Panc1 (cell line): ENCODE data around the gene KCNQ2.

Experiments used
- CTCF ChIP-seq: fragments of 450-650 bp; IDR thresholded peaks from 2 replicates; pipeline ENCODE4 v1.5.1; 2017; ENCODE audit warnings: mild to moderate bottlenecking
- POLR2AphosphoS5 ChIP-seq: IDR thresholded peaks from 2 replicates; pipeline ENCODE4 v1.6.1; 2012; ENCODE audit warnings: mild to moderate bottlenecking, low read depth, low read length, moderate library complexity
- SIN3A ChIP-seq: IDR thresholded peaks from 2 replicates; pipeline ENCODE4 v1.6.1; 2012; ENCODE audit warnings: low read depth, mild to moderate bottlenecking, low read length, moderate library complexity, borderline replicate concordance; ENCODE audit not compliant: insufficient read depth
- TCF7L2 ChIP-seq: IDR thresholded peaks from 2 replicates; pipeline ENCODE4 v1.6.1; 2011; ENCODE audit warnings: mild to moderate bottlenecking, low read depth, low read length, inconsistent platforms
- TF ChIP-seq, protein P1 (sequence below), 2 experiments: IDR thresholded peaks; 2 replicates each; pipeline ENCODE4 v1.6.1; 2011 to 2012; ENCODE audit warnings: low read depth in 2 of 2, control low read depth in 1 of 2, low read length in 1 of 2, mild to moderate bottlenecking in 1 of 2, moderate library complexity in 1 of 2; ENCODE audit not compliant: insufficient read depth in 1 of 2

DNA sequence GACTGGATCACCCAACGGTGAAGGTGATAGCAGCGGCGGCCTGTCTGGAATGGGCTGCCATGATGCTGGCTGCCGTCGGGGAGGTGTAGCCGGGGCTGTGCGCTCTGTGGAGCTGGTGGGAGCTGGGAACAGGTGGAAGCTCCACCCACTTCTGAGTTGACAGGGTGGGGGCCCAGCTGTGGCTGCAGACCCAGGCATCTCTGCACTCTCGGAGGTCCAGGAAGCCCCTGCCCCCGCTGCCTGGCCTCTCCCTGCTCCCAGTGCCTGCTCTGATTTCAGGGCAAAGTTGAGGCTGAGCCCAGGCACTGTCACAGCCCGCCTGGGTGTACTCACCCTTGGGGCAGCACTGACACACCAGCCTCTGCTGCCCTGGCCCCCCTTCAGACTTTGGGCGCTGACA, 93.2 kb downstream of the KCNQ2 start:
- no peak for TF ChIP-seq POLR2AphosphoS5
- TF ChIP-seq TCF7L2: no peak
- no peak for TF ChIP-seq SIN3A
- TF ChIP-seq CTCF: no peak
- TF ChIP-seq, protein P1, sequence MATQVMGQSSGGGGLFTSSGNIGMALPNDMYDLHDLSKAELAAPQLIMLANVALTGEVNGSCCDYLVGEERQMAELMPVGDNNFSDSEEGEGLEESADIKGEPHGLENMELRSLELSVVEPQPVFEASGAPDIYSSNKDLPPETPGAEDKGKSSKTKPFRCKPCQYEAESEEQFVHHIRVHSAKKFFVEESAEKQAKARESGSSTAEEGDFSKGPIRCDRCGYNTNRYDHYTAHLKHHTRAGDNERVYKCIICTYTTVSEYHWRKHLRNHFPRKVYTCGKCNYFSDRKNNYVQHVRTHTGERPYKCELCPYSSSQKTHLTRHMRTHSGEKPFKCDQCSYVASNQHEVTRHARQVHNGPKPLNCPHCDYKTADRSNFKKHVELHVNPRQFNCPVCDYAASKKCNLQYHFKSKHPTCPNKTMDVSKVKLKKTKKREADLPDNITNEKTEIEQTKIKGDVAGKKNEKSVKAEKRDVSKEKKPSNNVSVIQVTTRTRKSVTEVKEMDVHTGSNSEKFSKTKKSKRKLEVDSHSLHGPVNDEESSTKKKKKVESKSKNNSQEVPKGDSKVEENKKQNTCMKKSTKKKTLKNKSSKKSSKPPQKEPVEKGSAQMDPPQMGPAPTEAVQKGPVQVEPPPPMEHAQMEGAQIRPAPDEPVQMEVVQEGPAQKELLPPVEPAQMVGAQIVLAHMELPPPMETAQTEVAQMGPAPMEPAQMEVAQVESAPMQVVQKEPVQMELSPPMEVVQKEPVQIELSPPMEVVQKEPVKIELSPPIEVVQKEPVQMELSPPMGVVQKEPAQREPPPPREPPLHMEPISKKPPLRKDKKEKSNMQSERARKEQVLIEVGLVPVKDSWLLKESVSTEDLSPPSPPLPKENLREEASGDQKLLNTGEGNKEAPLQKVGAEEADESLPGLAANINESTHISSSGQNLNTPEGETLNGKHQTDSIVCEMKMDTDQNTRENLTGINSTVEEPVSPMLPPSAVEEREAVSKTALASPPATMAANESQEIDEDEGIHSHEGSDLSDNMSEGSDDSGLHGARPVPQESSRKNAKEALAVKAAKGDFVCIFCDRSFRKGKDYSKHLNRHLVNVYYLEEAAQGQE (IDR thresholded peaks at IDR 0.05; ENCODE audit: insufficient read depth in 1 of 2, low read depth in 2 of 2, low read length in 1 of 2): no peak
